Measurements from ENCODE around the gene CFAP299.

GRCh38 chr4:80918004-80918403 is 582.5 kb downstream of the CFAP299 start:
- TF ChIP-seq CTCF (IDR thresholded peaks at IDR 0.05) (no peak), EZH2 (IDR thresholded peaks at IDR 0.05; ENCODE audit: borderline replicate concordance, insufficient read depth, low read depth, low read length, poor library complexity, severe bottlenecking) (no peak)
